Pulmonary artery endothelial cell (primary cell): ENCODE results near the gene PAK1. TPM values are rescaled to one million over a fixed set of nuclear protein-coding genes. Genes with fewer than 3 reads are reported as not detected.

ENCODE experiments used
- DNase-seq: peaks from one replicate; pipeline ENCODE4 v3.0.0-alpha.2; 2011; ENCODE audit warnings: low read depth, low spot score
- total RNA-seq: library from RNA; depleted of rRNA; stranded (reverse); fragments of >200 nt; gene quantifications from 2 replicates; pipeline ENCODE4 v1.2.3, GENCODE V29; 2014

The PAK1 gene
- total RNA-seq, 1 donor from 2014 or later, result 1.3 TPM

DNA sequence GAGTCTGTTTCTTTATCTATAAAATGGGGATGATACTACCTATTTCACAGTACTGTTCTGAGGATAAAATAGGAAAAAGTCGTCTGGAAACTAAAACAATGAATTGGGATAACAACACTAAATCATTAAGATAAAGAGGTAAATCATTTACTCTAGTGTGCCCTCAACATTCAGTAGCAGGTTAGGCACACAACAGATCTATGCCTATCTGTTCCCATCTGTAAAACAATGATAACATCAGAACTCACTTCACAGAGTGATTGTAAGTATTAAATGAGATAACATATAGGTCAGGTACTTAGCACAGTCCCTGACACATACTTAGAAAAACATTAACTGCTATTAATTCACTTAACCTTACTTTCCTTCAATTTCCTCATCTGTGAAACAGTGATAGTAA lies 36.9 kb downstream of the PAK1 start:
- DNase-seq, result no peak

DNA sequence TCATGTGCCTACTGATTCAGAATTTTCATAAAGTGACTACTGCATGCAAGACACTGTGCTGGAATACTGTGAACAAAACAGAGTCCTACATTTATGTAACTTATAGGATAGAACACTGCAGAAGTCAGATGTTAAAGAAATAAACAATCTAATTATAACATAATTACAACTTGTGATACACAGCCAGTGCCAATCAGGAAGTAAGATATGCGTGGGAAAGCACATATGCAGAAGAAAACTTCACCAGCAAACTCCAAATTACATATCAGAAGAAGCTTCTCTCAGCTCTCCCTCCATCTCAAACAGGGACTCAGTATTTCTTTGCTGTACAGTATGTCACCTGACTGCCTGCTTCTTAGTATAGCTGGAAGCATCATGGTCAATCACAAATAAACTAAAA lies 37.4 kb downstream of the PAK1 start:
- no peak for DNase-seq

DNA sequence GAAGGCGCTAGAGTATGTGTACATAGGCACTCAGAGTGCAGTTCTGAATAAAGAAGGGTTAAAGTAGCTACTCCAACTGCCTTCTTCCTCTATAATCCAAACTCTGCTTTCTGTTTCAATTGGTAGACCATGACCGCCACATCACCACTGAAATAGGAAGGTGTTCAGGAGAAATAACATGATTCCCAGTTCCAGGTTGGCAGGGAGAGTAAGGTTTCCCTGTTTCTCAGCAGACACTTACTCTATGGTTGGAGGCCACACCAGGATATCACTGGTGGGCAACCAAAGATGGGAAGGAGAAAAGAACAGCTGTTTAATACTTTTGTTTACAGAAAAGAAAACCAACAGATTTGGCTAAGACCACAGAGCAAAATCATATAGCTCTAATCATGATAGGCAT lies 37.9 kb downstream of the PAK1 start:
- no peak for DNase-seq

DNA sequence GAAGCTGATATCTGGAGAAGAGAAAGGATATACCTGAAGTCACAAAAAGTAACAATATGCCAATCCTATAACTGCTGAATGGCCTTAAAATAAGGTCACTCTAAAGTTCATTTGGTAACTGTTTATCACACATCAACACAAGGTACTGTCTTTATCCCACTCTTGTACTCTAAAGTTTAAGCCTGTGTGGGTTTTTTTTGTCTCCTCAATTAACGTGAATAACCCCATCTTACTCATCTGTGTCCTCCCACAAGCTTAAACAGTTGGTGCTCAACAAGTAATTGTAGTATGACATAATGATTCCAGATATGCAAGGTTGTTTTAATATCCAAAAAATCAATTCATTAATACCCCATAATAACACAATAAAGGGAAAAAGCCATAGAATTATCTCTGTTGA lies 42.1 kb downstream of the PAK1 start:
- DNase-seq, result no peak

DNA sequence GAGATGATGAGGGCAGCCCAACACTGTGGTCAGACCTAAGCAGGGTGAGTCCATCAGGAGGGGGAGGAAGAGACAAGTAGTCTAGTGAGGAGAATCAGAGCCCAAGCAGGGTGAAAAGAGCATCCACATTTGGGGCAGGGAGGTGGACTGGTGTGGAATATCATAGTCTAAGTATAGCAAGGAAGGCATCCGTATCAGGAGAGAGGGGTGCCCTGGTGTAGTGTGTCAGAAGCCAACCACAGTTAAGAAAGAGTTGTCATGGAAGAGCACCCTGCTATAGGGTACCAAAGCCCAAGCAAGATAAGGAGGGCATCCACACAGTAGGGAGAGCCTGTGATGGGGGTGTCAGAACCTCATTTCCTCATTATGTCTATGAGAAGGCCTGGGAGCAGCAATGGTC lies 45.3 kb downstream of the PAK1 start:
- no peak for DNase-seq

DNA sequence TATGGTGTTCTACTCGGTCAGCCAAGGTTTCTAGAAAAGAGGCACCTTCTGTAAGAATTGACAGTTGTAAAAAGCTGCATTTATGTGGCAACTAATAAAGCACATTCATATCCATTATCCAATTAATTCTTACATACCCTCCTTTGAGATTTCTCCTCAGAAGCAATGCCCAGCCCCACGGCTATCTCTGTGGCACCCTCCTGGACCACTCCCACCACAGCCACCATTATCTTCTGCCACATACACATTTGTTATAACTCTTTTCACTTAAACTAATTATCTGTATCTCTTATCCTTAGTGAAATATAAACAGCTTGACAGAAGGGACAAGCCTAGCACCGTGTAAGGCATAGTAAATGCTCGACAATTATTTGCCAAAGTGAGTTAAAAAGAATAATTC lies 48.5 kb downstream of the PAK1 start:
- DNase-seq, result no peak

DNA sequence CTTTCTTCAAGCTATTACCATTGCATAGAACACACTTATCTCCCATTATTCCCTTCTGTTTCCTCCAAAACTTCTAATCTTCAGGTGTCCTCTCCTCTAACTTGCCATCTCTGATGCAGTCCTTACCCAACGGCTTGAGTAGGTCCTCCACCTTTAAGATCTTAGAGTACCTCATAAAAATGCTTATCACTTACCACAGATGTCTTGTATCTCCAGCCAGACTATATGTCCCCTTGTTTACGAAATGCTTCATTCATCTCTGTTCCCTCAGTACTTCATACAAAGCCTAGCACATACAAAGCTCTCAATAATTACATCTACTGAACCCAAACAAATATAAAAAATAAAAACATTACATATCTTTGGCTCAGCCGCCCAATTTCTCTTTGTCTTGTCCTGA lies 49.2 kb downstream of the PAK1 start:
- no peak for DNase-seq

DNA sequence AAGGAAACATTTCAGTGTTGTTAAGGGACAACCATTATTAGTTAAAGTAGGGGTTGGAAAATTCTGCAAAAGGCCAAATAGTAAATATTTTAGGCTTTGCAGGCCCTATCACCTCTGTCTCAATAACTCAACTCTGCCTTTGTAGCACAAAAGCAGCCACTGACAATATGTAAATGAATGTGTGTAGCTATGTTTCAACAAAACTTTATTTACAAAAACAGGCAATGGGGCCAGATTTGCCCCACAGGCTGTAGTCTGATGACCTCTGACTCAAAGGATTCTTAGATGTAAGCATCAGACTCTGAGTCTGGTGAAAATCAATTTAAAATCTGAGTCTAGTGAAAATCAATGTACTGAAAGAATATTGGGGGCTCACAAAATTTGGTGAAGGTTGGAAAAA lies 50.3 kb downstream of the PAK1 start:
- DNase-seq, result no peak

DNA sequence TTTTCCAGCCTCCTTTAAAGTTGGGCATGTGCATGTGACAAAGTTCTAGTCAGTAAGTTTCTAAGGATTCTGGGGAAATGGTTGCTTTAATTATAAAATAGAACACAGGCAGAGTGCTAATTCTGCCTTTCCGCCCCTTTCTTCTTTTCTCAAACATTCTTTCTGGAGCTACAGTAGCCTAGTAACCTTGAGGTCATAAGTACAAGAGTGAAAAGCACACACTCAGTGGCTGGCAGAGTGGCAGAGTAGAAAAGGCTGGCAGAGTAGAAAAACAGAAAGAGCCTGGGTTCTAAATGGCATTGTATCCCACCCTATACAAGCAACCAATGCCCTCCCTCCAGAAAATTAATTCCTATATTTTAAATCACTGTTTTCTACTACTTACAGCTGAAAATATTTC lies 51.2 kb downstream of the PAK1 start:
- DNase-seq, result no peak

DNA sequence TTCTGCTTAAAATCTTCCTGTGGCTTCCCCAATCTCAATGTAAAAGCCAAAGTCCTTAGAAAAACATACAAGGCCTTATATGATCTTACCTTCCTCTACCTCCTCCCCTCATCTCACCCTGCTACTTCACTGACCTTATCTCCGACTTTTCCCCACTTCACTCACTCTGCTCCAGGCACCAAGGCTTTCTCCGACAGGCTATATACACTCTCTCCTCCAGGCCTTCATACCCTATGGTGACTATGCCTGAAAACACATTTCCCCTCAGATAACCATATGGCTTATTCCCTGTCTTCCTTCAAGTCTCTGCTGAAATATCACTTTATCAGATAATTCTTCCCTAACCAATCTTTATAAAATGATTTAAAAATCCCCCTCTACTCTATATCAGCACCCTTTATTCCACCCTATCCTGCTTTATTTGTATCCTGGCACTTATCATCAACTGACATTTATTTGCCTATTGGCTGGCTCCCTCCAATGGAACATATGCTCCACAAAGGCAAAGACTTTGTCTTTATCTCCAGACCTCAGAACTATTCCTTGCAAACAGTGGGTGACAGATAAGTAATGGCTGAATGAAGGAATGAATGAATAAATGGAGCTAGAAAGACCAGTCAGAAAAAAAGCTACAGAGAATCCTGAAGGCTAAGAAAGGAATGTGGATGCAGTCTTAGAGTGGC lies 52.7 kb downstream of the PAK1 start:
- no peak for DNase-seq

DNA sequence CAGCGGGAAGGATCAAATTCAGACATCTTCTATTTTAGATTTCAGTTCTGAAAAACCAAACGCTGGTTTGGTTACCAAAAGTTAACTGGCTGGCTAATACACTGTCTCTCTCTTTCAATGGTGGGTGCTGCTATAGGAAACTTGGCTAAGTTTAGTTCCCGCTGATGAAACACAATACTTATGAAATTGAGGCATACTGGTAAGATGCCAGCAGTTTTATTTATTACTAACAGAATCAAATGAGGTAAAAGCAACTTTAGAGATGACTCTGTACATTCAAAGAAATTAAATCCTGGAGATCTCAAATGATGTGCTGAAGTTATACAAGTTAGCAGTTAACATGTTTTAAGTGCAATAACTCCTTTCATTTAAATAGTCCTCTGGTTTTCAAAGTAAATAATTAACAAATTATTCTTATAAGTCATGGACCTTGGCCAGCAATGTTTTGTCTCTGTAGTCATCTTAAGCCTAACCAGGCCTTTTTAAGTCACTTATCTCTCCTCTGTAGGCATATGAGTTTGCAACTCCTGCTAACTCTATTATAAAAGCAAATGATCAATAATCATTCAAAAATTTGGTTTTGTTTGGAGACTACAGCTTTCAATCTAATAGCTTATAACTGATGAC lies 54.8 kb downstream of the PAK1 start:
- DNase-seq, result no peak

DNA sequence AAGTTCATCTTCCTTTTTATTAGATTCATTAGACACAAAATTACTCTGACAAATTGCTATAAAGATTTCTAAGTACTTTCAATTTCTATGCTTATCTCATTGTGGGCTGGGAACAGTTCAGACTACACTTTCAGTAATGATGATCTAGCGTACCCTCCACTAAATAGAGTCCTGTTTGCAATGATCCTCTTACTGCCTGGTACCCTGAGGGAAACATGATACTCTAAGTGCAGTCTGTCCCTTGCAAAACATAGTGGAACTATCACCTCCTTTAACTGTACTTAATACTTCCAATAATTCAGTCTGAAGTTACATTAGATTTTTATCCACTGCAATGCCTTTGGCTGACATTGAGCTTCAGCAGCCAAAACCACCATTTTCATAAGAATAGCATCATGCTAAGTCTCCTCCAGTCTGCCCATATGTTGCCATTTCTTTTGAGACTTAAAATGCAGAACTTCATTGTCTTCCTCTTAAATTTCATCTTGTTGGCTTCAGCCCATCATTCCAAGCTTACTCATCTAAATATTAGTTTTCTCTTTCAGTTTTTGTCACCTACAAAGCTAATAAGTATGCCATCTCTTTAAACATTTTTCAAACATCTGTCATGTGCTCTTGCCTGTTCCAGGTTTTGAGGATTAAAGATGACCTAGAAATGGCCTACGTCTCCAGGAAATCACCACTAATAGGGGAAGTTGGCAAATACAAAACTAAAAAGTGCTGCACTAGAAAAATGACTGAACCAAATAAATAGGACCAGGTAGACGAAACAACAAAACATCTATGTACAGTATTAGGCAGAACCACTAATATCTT lies 55.5 kb downstream of the PAK1 start:
- no peak for DNase-seq

DNA sequence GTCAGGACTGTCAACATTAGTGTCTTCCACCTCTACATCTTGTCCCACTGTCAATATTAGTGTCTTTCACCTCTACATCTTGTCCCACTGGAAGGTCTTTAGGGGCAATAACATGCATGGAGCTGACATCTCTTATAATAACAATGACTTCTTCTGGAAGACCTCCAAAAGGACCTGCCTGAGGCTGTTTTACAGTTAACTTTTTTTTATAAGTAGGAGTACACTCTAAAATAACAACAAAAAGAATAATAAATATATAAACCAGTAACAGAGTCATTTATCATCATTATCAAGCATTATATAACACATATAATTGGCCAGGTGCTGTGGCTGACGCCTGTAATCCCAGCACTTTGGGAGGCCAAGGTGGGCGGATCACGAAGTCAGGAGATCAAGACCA lies 57.5 kb downstream of the PAK1 start:
- no peak for DNase-seq

DNA sequence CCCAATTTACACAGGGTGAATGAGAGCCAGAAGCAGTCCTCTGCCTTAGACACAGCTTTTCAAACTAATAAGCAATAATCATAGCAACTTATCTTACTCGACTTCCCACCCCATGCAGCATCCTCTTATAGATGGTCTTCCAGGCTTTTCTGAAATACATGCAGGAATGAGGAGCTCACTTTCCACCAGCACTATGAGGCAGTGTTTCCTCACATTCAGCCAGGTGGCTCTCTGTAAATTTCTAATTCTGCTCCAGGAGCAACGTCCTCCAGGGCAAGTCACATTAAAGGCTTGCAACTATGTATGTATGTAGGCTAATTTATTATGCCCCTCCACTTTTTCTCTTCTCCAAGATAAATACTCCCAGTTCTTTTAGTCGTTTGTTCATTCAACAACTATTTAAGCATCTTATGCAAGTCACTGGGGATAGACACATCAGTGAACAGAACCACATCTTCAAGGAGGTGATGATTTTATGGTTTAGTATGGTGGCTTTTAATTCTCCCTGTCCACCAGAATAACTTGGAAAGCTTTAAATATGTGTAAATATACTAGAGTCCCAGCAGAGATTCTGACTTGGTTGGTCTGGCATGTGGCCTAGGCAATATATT lies 59.9 kb downstream of the PAK1 start:
- DNase-seq, result no peak

DNA sequence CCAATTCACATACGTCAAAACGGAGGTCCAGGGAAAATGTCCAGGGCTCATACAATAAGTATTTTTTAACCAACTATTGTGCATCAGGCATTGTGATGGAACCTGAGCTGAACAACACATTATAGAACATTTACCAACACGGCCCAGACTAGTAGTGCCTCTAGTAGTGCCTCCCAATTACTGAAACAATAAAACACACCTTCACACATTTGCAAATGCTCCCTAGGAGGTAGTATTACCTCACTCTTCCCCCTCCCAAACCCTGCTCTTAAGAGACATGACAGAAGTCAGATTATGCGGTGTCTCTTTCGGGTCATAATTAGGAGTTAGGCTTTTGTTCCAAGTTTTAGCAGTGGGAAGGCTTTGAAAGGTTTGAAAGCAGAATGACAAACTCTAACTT lies 61.1 kb downstream of the PAK1 start:
- DNase-seq, result no peak

DNA sequence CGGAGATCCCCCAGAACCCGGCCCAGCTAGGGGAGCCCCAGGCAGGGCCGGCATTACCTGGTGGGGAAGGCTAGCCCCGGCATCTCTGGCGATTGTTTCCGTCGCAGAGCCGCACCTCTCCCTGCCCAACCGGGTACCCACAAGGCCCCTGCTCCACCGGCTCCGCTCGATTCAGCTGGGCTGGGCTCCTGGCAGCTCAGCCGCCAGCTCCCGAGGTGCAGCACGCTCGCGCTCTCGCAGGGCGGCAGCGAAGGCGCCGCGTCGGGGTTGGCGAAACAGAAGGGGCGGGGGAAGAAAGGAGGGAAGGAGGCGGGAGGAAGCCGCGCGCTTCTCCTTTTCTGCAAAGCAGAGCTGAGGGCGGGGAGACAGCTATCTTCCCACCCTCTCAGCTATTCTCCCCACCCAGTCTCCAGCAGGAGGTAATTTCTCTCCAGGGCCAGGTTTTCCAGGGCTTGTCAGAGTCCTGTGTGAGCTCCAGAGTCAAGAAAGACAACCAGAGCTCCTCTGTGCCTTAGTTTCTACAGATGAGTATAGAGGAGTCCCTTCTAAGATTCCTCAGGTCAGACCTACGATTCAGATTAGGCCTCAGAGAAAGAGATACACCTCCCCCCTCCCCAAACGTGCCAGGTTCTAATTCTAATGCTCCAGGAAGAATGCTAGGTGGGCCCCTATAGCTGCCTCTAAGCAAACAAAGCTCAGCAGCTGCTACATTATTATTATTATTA lies 62.0 kb downstream of the PAK1 start:
- DNase-seq, result peak; percentile 4

DNA sequence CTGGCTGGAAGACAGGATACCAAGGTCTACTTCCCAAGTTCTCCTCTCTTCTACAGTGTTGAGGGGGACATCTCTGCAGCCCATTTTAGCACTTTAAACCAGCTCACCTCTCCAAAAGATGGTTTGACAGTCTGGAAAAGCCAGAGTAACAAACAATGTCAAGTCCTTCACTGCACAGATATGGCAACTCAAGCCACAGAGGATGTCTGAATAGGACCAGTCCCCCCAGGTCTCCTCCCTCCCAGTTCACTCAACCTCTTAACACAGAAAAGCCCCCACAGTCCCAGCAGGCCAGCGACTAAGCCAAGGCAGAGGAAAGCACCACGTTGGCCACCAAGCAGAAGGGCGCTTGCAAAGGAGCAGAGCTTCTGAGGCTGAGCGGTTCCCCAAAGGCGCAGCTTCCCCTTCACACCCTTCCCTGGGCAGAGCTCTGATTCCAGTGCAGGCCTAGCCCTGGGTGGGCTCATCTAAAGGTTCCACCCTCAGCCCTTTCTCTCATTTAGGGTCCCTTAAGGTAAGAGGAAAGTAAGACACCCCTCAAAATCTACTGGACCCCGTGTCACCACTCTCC lies 62.7 kb downstream of the PAK1 start:
- no peak for DNase-seq

DNA sequence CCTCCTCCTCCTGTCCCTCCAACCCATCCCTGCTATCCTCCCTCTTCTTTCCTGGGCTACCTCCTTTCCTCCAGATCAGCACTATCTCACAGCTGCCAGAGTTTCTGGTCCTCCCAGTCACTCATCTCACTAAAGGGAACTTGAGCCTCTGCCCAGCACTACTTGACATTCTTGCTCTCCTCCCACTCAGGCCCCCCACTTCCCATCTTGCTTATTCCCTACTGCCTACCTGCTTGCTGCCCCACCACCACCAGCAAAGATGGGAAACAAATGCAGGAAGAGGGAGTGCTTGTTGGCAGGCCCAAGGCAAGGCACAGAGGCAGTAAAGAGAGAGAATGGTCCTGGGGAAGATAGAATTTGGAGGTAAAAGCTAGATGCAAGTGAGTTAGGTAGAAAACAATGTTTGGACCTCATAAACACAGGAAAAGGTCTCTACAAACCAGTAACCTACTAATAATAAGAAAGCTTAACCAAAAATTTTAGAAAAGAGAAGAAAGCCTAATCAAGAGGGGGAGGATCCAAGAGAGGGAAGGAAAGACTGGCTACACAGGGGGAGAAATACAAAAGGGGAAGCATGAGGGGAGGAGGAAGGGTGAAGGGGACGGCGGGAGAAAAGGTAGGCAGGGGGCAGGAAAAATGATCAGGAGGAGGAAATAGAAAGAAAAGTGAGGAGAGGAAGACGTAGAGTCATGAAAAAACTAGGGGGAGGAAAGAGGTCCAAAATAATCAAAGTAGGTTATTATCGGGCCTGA lies 63.6 kb downstream of the PAK1 start:
- DNase-seq, result no peak

DNA sequence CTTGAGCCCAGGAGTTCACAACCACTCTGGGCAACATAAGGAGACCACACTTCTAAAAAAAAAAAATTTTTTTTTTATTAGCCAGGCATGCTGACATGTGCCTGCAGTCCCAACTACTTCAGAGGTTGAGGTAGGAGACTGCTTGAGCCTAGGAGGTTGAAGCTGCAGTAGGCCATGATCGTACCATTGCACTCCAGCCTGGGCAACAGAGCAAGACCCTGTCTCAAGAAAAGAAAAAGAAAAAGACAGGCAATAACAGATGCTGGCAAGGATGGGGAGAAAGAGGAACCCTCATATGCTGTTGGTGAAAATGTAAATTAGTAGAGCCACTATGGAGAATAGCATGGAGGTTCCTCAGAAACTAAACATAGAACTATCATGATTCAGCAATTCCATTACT lies 64.8 kb downstream of the PAK1 start:
- DNase-seq, result no peak

DNA sequence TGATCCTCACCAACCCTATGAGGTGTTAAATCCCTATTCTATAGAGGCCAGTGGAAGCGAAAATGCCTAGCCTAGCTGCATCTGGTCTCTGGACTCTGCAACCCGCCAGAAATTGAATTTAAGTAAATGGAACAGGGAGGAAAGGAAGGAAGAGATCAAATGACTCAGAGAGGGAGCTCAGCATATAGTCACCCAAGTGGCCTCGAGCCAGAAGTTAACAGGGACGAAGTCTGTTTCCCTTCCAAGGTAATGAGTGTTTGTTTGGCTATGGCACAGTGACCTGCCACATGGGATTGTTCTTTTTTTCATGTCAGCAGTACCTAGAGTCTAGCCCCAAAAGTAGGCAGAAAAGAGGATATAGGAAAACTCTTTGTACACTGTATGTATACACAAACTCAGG lies 66.3 kb downstream of the PAK1 start:
- peak; percentile 76 for DNase-seq

DNA sequence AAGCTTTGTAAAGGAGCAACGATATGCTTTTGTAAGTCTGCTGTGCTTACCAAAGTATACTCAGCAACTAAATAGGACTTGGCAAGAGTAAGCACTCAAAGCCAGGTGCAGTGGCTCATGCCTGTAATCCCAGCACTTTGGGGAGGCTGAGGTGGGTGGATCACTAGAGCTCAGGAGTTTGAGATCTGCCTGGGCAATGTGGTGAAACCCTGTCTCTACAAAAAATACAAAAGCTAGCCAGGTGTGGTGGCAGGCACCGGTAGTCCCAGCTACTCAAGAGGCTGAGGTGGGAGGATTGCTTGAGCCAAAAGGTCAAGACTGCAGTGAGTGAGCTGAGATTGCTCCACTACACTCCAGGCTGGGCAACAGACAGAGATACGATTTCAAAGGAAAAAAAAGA lies 67.5 kb downstream of the PAK1 start:
- no peak for DNase-seq
